HG03469 (cell line): ENCODE measurements around the gene KIF4B.

Source experiments
- ATAC-seq: cut with Tn5 transposase; IDR thresholded peaks from one replicate; pipeline ENCODE4 v1.9.1; 2021; ENCODE audit warnings: mild to moderate bottlenecking, moderate library complexity, moderate number of reproducible peaks; ENCODE audit not compliant: unreplicated experiment

KIF4B gene

GRCh38 chr5:155050384-155051019 lies 36.9 kb downstream of the KIF4B start:
- no peak for ATAC-seq

- no peak for ATAC-seq
Measured at GRCh38 chr5:155052532-155052931, 39.0 kb downstream of the KIF4B start.

- no peak for ATAC-seq
Measured at GRCh38 chr5:155053501-155053900, 39.9 kb downstream of the KIF4B start.

DNA sequence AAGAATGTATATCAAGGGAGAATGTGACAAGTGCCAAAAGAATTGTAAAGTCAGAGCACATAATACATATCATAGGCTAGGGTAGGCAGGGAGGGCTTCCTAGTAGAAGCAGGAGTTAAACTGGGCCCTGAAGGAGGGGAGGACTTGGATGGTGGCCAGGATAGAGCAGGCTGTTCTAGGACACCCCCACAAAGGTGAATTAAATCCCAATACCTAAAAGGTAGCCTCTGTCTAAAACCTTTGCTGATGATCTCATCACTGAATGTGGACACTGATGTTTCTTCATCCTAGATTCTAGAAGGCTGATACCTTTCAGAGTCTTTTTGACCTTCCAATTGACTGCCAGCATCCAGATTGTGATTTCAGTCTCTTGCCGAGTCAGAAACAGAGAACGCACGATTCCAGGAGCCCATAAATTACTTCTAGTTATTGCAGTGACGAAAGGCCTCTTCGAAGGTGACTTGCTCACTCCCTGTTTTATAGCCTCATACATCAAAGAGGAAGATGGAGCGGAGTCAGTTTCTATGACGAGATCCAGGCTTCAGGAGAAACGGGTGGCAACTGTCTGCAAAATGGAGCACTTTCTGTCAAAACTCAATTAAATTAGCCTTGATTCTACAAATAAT lies 43.2 kb downstream of the KIF4B start:
- no peak for ATAC-seq

DNA sequence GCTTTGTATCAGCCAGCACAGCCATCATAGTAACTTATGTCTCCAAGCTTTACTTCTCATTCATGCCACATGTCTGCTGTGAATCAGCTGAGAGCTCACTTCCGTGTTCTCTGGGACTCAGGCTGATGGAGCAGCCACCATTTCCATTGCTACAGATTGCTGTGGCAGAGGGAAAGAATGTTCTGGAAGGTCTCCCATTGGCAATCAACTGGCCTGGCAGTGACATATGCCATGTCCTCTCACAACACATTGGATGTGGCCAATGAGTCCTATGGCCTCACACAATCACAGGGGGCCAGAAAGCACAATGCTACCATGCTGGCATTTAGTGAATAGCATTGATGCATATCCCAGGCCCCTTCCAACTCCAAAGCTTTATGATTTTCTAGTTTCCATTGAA lies 44.1 kb downstream of the KIF4B start:
- no peak for ATAC-seq

GRCh38 chr5:155064580-155064979 lies 51.0 kb downstream of the KIF4B start:
- peak; percentile 80 for ATAC-seq

DNA sequence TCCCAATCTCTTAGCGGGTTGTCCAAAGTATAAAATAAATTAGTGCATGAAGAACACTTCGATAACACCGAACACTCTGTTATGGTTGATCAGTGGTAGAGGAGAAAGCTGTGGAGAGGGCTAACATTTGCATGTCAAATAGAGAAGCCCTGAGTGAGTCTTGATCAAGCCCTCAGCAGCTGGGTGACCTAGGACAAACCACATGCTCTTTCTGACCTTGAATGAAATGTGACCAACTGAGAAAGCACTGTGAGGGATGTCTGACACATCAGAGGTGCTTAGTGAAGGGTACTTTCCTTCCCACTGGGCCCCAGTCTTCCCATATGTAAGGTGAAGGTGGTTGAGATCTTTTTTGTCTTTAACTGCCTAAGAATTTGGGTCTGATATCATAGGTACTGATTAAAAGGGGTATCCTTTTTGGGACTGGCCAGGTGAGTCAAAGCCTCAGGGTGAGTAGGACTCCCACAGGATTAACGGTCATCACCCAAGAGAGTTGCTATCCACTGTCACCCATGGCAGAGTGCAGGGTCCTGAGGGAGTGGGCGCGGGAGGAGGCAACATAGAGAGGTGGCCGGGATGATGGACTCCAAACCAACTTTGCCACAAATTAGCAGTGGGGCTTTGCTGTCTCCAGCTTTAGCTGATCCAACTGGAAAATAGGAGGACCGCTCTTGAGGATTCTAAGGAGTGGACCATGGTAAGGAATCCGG lies 53.5 kb downstream of the KIF4B start:
- no peak for ATAC-seq
